GM18519 (cell line): Measurements from ENCODE around the gene NUDT14.

ENCODE experiments used
- ATAC-seq: cut with Tn5 transposase; IDR thresholded peaks from one replicate; pipeline ENCODE4 v1.9.1; 2021; ENCODE audit warnings: mild to moderate bottlenecking, moderate library complexity; ENCODE audit not compliant: unreplicated experiment, low FRiP score

Gene NUDT14

DNA sequence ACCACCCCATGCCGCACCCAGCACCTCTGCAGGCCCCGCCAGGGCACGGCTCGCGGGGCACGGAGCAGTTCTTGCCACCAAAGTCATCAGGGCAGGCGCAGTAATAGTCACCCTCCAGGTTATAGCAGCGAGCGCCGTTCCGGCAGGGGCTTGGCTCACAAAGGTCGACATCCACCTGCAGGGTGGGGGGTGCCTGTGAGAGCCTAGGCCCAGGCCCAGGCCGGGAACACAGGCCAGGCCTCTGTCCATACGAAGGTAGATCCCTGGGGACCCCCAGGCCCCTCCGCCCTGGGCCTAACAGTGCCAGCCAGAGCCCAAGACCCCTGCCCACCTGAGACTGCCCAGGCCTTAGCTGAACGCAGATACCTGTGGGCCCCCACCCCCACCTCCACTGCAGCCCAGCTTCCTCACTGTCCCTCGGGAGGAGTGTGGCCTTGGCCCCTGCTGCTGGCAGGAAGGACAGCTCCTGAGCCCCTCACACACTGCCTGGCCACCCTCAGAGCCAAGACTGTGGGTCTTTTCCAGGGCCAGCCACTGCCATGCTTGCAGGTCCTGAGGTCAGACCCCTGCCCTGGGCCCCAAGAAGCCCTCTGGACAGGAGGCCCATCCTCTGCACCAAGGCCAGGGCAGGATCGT lies 31.8 kb downstream of the NUDT14 start:
- no peak for ATAC-seq

DNA sequence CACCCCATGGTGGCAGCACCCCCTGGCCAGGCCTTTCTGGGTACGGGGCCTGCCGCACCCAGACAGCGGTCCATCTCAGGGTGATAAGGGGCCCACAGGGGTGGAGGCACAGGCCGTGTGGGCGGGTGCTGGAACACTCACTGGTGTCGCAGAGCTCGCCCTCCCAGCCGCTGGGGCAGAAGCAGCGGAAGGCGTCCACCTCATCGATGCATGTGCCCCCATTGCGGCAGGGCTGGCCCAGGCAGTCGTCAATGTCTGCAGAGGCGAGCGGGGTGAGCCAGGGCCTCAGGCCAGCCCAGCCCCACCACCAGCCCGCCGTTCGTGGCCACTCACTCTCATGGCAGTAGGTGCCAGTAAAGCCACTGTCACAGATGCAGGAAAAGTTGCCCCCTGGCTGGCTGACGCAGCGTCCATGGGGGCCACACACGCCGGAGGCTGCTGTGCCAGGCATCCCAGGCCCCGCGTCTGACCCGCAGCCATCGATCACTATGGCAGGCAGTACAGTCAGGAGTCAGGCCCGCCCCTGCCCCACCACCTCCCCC lies 32.4 kb downstream of the NUDT14 start:
- no peak for ATAC-seq

DNA sequence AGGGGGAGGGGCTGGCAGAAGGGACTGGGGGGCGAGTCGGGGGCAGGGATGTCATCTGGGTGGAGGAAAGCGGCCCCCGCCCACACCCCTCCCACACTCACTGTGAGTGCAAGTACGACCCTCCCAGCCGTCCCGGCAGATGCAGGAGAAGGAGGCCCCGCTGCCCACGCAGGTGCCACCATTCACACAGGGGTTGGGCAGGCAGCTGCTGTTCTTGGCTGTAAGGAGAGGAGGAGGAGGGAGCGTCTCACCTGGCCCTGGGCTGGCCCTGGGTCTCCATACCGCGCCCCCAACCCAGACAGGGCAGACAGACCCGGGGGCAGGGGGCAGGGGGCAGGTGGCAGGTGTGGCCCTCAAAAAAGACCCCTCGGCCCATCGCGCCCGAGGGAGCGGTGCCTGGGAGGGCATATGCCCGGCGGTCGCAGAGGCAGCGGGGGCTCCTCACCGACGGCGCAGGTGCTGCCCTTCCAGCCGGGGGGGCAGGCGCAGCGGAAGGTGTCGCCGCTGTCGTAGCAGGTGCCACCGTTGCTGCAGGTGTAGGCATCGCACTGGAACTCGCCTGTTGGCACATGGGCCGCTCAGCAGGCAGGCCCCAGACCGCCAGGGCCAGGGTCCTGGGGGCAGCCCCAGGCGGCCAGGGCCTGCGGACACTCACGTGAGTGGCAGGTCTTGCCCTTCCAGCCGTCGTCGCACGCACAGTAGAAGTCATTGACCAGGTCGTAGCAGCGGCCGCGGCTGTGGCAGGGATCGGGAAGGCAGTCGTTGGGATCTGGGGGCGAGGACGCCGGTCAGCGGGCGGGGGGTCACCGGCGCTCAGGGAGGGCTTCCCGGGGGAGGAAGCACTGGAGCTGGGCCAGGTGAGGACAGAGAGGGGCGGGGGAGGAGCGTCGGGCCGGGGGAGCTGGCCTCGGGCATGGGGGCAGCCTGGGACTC lies 33.2 kb downstream of the NUDT14 start:
- no peak for ATAC-seq

DNA sequence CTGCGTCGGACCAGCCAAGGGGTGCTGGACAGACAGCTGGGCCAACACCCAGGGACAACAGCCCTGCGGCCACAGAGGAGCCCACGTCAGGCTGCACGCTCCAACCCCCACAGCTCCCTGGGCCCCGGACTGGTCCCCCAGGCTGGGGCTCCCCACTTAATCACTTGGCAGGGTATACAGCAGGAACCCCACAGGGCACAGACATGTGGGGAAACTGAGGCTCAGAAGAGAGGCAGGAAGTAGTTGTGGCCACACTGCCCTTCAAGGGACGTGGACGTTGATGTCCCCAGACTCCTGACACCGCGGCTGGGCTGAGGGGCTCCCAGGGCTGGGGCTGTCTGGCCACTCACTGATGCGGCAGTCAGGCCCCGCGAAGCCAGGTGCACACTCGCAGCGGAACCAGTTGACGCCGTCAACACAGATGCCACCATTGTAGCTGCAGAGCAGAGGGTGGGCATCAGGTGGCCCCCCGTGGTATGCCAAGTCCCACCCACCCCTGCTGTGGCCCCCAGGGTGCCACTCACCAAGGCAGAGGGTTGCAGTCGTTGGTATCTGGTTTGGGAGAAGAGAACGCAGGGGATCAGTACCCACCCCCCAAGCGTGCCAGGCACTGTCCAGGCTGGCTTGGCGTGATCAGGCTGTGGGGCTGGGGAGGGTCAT lies 34.0 kb downstream of the NUDT14 start:
- no peak for ATAC-seq

DNA sequence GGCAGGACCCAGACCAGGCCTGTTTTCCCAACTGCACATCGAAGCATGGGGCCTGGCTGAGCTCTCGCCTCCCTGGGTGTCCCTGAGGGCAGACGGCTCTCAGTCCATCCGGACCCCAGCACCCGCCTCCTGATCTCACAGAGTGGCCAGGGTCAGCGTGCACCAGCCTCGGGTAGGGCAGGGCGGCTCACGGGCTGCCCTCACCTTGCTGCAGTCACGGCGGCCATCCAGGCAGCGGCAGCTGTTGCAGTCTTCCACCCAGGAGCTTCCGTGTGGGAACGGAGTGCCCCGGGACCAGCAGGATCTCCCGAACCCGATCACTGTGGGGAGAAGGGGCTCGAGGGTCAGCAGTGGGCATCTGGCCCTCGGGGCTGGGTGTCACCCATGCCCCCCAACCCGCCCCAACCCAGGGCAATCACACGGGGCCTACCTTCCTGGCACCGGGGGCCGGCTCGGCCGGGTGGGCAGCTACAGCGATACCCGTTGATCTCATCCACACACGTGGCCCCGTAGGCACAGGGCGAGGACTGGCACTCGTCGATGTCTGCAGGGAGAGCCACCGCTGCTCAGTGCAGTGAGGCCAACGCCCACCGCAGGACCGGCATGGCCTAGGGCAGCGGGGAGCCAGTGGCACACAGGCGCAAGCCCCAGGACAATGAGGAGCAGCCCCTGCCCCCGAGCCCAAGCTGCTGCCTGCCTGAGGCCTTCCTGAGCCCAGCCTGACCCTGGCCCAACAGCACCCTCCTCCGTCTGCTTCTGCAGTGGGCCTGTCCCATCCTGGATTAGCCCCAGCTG lies 34.7 kb downstream of the NUDT14 start:
- ATAC-seq, result no peak

DNA sequence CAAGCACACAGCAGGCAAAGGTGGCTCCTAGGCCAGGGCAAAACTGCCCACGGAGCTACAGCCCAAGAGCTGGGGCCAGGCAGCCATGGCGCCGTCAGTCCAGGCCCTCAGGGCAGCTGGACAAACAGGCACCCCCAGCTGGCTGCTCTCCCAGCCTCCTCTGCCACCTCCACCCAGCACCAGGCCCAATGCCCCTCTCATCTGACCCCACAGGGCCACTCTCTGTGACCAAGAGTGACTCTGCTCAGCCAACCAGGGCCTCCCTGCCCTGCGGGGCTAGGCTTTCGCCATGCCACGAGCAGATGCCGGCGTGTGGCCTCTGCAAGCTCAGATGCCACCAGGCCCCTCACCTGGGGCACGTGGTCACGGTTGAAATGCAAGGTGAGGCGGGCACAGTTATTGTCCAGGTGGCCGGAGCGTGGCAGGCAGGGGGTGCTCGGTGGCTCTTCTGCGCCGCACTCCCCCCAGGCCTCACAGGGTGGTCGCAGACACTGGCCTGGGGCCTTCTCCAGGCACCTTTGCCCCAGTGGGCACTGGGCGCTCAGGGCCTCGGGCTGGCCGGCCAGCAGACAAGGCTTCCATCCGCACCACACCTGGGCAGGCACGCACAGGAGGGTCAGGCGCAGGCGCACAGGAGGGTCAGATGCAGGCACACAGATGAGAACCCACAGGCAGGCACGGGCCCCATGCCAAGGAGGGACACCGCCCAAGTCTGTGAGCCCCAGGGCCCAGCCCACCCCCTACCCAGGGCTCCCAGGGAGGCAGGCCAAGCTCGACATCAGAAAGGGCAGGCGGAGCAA lies 35.5 kb downstream of the NUDT14 start:
- no peak for ATAC-seq

DNA sequence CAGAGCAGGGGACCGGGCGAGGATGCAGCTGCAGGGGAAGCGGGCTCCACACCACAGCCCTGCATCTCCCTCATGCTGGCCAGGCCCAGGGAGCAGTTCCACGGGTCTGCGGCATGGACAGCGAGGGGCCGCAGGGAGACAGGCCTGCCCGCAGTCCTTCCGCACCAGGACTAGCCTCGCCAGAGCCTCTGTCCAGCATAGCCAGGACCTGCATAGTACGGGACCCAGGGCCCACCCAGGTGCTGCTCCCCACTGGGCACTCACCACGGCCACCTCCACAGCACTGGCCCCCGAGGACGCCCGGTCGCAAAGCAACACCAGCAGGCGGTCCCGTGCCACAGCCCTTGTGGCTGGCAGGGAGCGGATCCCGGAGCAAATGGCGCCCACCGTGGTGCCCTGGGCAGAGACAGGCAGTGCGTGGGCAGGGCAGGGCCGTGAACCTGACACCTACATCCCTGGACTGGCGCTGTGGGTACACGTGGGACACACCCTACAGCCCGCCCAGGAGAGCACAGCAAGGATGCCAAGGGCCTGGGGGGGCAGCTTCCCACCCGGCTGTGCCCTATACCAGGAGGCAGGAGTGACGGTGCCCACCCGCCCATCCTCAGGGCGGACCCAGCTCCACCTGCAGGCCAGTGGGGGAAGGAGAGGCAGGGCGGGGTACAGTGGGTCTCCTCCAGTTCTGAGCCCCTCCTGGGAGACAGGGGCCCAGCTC lies 36.3 kb downstream of the NUDT14 start:
- ATAC-seq, result no peak

DNA sequence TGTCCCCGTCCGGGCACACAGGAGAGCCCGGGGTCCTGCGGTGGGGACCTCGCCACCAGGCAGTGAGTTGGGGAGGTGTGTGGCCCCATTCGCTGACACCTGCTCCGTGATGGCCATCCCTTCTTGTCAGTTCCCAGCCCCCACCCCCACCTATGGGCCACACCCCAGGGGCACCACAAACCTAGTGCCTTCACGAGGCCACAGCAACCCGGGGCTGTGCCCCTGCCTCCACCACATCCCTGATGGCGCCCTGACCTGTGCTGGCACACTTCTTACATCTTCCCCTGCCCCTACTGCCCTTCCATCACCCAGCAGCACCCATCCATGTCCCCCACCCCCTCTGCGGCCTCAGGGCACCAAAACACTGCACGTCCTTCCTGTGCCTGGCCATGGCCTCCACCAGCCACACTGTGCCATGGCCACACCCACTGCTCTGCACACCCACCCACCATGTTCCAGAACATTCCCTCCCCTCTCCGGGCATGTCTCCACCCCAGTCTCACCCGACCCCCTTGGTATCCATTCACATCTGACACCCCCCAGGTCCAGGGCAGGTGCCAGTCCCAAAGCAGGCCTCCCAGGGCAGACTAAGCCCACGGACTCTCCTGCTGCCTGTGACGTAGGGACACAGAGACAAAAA lies 37.0 kb downstream of the NUDT14 start:
- ATAC-seq, result no peak

DNA sequence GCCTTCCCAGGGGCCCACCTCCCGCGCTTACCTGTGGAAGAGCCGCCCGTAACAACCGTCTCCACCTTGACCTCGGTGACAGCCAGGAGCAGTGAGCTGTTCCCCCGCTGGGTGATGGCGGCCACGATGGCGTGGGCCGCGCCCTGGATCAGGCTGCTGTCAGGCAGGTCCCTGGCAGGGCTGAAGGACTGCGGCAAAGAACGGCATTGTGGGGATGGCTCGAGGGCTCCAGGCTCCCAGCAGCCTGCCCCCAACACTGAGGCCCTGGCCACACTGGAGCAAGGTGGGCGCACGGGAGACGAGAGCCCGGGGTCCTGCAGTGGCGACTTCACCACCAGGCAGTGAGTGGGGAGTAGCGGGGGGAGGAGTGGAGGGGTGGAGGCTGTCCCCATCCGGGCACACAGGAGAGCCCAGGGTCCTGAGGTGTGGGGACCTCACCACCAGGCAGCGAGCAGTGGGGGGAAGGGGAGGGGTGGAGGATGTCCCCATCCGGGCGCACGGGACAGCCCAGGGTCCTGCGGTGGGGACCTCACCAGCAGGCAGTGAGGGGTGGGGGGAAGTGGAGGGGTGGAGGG lies 37.6 kb downstream of the NUDT14 start:
- no peak for ATAC-seq

DNA sequence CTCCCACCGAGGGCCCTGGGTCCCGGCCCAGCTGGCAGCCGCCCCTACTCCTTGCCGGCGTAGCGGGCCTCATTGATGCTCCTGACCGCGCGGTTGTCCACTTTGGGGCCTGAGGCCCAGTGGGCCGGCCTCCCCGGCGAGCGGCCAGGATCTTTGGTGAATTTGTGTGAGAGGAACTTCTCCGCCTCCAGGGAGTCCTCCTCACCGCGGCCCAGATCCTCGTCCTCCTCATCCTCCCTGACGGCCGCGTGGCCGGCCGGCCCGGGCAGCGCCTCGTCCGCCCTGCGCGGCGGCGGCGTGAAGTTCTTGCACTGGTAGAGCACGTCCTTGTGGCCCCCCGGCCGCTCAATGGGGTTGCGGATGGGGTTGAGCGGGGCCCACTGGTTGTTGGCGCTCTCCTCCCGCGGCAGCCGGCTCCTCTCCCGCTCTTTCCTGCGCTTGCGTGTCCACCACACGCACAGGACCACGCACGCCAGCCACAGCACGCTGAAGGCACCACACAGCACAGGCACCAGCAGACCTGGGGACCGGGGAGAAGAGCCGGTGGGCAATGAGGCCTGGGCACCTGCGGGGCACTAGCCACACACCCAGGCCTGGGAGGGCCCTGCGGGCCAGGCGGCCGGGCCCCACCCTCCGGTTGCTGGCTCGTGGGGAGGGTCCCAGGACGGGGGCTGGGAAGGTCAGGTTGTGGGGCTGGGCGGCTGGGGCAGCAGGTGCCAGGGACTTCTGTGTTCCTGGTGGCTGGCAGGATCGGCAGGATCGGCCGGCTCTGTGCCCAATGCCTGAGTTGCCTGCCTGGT lies 38.3 kb downstream of the NUDT14 start:
- ATAC-seq, result no peak

DNA sequence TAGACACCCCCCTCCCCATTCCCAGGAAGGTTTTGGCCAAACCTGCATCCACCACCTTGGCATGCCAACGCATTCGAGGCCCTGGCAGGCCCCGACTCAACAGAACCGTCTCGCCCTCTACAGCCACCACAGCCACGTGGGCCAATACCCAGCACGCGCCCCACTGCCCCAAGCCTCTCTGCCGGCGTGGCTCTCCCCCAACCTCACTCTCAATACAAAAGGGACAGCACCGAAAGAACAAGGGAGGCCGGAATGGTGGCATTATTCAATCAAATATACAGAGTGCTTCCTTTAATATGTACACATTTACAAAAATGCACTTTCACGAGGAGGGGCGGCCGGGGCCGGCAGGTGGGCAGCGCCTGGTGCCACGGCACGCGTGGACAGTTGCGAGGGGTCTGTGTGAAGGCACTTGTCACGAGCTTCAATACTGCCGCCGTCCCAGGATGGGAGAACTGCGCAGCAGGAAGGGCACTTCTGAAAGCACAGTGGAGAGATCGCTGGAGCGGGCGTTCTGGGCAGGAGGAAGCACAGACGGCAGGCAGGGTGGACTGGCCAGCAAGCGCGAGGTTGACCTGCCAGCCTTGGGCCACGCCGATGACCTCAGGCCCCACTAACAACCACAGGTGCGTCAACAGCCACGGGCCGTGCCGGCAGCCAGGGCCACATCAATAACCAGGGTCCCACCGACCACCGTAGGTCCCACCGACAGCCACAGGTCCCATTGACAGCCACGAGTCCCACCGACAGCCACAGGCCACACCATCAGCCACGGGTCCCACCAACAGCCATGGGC lies 39.4 kb downstream of the NUDT14 start:
- ATAC-seq, result no peak

DNA sequence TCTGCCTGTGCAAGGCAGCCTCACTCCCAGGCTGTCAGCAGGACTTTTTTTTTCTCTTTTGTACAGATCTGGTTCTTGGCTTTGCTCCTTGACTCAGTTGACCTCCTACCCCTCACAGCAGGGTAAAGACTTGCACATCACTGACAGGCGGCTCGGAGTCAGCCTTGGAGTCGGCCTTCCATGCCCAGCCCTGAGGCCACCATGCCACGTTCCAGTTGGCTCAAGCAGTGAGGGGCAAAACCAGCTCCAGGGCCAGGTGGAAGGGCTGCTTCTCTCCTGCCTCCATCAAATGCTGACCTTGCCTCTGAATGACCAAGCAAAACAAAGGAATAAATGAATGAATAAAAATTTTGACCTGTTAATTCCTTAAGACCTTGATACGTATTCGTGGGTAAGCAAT lies 40.1 kb downstream of the NUDT14 start:
- no peak for ATAC-seq

DNA sequence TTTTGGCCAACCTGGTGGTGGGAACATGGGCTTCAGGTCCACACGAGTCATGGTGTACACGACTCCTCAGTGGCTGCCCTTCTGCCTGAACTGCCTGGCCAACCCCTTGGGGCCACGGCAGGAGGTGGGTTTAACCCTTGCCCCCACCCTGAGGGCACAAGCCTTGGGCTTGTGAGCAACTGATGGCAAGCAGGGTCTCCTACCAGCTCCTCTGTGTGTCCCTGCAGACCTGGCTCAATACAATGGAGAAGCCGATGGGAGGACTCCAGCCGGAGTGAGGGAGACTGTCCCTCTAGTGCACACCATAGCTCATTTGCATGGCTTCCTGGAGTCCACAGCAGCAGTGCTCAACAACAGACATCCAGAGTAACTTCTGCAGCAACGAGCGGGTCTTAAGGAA lies 40.5 kb downstream of the NUDT14 start:
- ATAC-seq, result no peak

DNA sequence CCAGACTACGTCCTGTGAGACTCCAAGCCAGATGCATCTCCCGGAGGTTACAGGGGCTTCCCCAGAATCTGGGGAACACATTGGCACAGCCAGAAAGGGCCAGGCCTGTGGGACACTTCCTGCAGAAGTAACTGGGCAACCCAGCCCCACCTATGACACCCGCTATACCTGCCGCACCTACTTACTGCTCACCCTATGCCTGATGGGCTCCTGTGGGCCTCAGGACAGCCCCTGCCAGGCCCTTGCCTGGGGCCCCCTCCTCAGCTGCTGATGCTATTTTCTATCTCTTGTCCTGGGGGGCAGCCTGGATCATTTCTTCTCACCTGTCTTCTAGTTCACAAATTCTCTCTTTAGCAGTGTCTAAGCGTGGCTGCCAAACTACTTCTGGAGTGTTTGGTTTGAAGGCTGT lies 41.3 kb downstream of the NUDT14 start:
- no peak for ATAC-seq

DNA sequence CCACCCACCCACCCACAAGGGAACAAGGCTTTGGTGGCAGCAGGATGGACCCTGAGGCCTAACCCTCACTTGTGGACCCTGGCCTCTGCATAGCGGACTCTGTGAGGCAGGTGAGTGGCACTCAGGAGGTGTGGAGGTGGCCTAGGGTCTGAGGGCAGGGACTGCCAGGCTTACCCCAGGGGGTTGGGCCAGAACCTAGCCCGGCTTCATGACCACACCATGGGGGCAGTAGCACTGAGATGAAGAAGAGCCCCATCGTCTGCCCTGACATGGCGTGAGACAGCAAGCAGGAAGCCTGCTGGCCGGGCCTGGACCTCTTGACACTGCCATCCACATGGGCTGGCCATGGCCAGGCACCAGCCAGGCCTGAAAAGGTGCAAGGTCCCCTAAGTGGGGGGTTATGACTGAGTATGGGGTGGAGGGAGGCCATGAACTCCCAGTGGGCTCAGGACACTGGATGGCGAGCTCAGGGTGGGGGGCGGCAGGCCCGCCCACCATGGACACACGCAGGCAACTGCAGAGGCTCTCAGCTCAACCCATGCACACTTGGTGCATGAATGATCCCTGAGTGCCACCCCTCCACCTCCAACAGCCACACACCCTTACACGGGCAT lies 41.8 kb downstream of the NUDT14 start:
- no peak for ATAC-seq

DNA sequence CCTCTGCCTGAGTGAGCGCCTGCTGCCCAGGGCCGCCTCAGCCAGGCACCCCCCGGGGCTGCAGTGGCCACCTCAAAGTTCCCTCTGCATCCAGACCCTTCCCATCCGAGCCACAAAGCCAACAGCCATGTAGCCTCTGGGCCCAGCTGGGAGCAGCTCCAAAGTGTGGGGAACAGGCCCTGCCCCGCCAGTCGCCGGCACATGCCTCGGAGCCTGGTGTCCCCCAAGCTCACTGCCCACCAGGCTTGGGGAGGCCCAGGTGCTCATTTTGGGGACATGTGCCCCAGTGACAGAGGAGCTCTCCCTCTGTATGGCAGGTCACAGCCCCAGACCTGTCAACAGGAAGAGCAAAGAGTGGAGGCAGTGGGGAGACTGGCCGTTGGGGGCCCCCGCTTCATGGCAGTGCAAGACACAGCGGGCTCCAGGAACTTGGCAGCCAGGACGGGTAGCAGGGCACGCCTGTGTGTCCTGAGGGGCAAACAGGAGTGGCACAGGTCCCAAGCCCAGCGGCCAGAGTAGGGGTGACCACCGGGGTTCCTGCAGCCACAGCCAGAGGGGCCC lies 42.5 kb downstream of the NUDT14 start:
- ATAC-seq, result no peak
